BLaER1 treated with 17β-estradiol and CSF1 and Interleukin-3, amounts not matched to agents 10 nM and 100 nM (cell line): Measurements from ENCODE around the gene SLC12A7.

Experiments used
- H3K27ac ChIP-seq, 11 experiments: shearing (Covaris generic); formaldehyde crosslinking; 2 replicates each; pipeline ENCODE4 v1.8.1; 2022
- H3K27me3 ChIP-seq, 11 experiments: shearing (Covaris generic); formaldehyde crosslinking; 2 replicates each; pipeline ENCODE4 v1.8.1; 2022
- H3K36me3 ChIP-seq, 11 experiments: shearing (Covaris generic); formaldehyde crosslinking; 2 replicates each; pipeline ENCODE4 v1.8.1; 2022
- H3K4me1 ChIP-seq, 10 experiments: shearing (Covaris generic); formaldehyde crosslinking; 2 replicates each; pipeline ENCODE4 v1.8.1; 2022
- H3K4me2 ChIP-seq, 11 experiments: shearing (Covaris generic); formaldehyde crosslinking; 2 replicates each; pipeline ENCODE4 v1.8.1; 2022
- H3K4me3 ChIP-seq, 10 experiments: shearing (Covaris generic); formaldehyde crosslinking; 2 replicates each; pipeline ENCODE4 v1.8.1; 2022
- H3K9ac ChIP-seq, 11 experiments: shearing (Covaris generic); formaldehyde crosslinking; 2 replicates each; pipeline ENCODE4 v1.8.1; 2022
- H3K9me3 ChIP-seq, 11 experiments: shearing (Covaris generic); formaldehyde crosslinking; replicated peaks in 1 of 11; 2 replicates each; pipeline ENCODE4 v1.8.1; 2022
- H4K20me1 ChIP-seq, 11 experiments: shearing (Covaris generic); formaldehyde crosslinking; 2 replicates each; pipeline ENCODE4 v1.8.1; 2022
- Cebpa-rat ChIP-seq, 11 experiments: shearing (Covaris generic); IDR thresholded peaks; 2 replicates each; pipeline ENCODE4 v1.8.1; 2022

SLC12A7 gene

DNA sequence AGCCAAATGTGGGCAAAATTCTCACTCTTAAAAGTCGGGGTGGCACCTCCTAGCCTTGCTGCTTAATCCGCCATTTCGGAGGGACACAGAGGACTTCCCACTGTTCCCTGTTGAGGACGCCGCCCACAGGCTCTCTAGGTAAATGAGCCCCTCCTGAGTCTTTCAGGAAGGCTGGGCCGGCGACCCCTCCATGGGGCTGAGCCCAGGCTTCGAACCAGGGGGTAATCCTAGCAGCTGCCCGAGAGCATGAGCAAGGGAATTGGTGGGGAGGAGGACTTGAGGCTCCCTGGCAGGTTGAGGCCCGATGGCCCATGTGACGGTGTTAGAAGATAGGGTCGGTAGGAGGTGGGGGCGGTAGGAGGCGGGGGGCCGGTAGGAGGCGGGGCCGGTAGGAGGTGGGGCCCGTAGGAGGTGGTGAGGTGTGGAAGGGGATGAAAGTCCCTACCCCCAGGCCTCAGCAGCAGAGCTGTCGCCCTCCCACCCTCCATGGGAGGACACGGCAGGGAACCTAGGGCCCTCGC is 17.1 kb downstream of the SLC12A7 start:
- peaks cover 0 to 7% (median 5%) of the 10 kb centered on the region in 11 experiments; a peak in 15 of 22 replicates for H3K27me3 ChIP-seq
- no peak for TF ChIP-seq Cebpa-rat (IDR thresholded peaks at IDR 0.05)
- no peak overlapping the region for H3K4me3 ChIP-seq
- peaks cover 0 to 37% (median 11%) of the 10 kb centered on the region in 11 experiments; a peak in 8 of 22 replicates for H3K36me3 ChIP-seq
- H3K9ac ChIP-seq: no peak overlapping the region
- H3K9me3 ChIP-seq: no peaks in the 10 kb centered on the region
- H3K4me1 ChIP-seq: peaks cover 0 to 65% (median 31%) of the 10 kb centered on the region in 10 experiments; a peak in 15 of 20 replicates
- H4K20me1 ChIP-seq: peaks cover 10 to 79% (median 34%) of the 10 kb centered on the region in 11 experiments; a peak in 21 of 22 replicates
- no peak overlapping the region for H3K27ac ChIP-seq
- H3K4me2 ChIP-seq: peak overlapping the region in 2 of 11 experiments; percentile 51 to 54; a peak in 2 of 22 replicates

DNA sequence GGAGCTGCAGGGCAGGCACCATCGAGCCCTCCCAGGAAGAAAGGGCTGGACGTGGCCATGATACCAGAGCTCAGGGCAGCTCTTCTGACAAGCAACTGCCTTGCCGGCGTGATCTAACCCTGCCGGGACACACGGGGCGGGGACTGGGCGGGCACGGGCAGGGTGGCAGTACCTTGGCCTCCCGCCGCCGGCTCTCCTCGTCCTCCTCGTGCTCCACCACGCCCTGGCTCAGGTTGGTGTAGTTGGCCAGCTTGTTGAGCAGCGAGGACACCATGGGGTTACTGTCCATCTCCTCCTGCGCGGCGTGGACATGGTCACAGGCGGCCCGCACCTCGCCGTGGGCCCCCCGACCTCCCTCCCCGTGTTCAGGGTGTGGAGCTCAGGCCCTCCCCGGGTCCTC is 18.5 kb downstream of the SLC12A7 start:
- no peaks in the 10 kb centered on the region for H3K27me3 ChIP-seq
- peaks cover 0 to 50% (median 15%) of the 10 kb centered on the region in 11 experiments; a peak in 9 of 22 replicates for H3K36me3 ChIP-seq
- H3K4me3 ChIP-seq: no peak overlapping the region
- H3K9me3 ChIP-seq: no peaks in the 10 kb centered on the region
- no peak overlapping the region for H3K27ac ChIP-seq
- no peak for TF ChIP-seq Cebpa-rat (IDR thresholded peaks at IDR 0.05)
- peaks cover 0 to 68% (median 23%) of the 10 kb centered on the region in 11 experiments; a peak in 14 of 22 replicates for H4K20me1 ChIP-seq
- H3K9ac ChIP-seq: no peak overlapping the region
- H3K4me2 ChIP-seq: peak overlapping the region in 5 of 11 experiments; percentile 25 to 49 (median 44); a peak in 5 of 22 replicates
- H3K4me1 ChIP-seq: peaks cover 0 to 54% (median 26%) of the 10 kb centered on the region in 10 experiments; a peak in 15 of 20 replicates

DNA sequence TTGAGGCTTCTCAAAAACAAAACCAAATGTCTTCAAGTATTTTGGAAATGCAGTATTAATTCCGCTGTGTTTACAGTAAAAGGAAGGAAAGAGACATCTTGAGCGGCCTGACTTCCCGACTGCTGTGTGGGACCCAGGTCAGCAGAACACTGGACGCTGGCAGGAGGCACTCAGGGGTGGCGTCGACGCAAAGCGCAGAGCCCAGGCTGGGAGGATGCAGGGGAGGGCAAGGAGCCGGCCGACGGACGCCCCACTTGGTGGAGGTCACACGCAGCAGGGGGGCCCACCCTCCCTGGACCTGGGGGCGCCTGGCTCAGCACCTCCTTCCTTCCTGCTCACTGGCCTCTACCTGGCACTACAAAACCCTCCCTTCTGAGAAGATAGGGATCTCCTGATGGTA is 19.7 kb downstream of the SLC12A7 start:
- H4K20me1 ChIP-seq: peaks cover 0 to 61% (median 16%) of the 10 kb centered on the region in 11 experiments; a peak in 14 of 22 replicates
- H3K27me3 ChIP-seq: no peaks in the 10 kb centered on the region
- no peak overlapping the region for H3K4me2 ChIP-seq
- H3K36me3 ChIP-seq: peaks cover 0 to 60% (median 27%) of the 10 kb centered on the region in 11 experiments; a peak in 9 of 22 replicates
- H3K4me3 ChIP-seq: no peak overlapping the region
- H3K9ac ChIP-seq: no peak overlapping the region
- no peak for TF ChIP-seq Cebpa-rat (IDR thresholded peaks at IDR 0.05)
- H3K27ac ChIP-seq: no peak overlapping the region
- H3K4me1 ChIP-seq: peaks cover 0 to 47% (median 23%) of the 10 kb centered on the region in 10 experiments; a peak in 15 of 20 replicates
- no peaks in the 10 kb centered on the region for H3K9me3 ChIP-seq

DNA sequence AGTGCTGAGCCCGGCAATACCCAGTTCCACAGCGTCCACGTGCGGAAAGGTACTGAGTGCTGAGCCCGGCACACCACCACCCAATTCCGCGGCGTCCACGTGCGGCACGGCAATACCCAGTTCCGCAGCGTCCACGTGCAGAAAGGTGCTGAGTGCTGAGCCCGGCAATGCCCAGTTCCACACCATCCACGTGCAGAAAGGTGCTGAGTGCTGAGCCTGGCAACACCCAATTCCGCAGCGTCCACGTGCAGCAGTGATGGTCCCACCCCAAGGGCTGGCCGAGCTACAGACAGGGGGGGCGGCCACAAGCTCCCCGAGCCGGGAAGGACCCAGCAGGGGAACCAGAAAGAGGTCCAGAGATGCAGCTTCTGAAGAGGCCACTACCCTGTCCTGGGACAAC is 20.2 kb downstream of the SLC12A7 start:
- H3K9me3 ChIP-seq: no peaks in the 10 kb centered on the region
- H3K9ac ChIP-seq: no peak overlapping the region
- H4K20me1 ChIP-seq: peaks cover 0 to 57% (median 13%) of the 10 kb centered on the region in 11 experiments; a peak in 12 of 22 replicates
- H3K27me3 ChIP-seq: no peaks in the 10 kb centered on the region
- H3K4me1 ChIP-seq: peaks cover 0 to 44% (median 22%) of the 10 kb centered on the region in 10 experiments; a peak in 14 of 20 replicates
- no peak overlapping the region for H3K27ac ChIP-seq
- no peak overlapping the region for H3K4me2 ChIP-seq
- no peak overlapping the region for H3K4me3 ChIP-seq
- peaks cover 0 to 65% (median 32%) of the 10 kb centered on the region in 11 experiments; a peak in 9 of 22 replicates for H3K36me3 ChIP-seq
- no peak for TF ChIP-seq Cebpa-rat (IDR thresholded peaks at IDR 0.05)

DNA sequence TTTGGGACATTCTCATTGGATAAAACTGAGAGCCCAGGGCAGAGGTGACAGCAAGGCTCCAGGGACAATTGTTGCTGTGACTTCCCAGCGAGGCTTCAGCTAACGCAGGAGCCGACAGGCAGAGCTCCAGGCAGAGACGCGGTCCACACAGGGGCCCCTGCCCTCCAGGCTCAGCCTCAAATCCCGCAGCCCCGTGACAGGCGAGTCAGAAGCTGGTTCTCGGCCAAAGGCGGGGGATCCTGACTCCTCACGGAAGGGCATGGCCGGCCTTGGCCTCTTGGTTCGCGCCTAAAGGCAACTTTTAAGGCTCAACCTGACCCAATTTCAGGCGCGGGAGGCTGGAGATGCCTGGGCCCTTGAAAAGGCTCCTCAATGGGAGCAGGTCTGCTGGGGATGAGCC is 21.3 kb downstream of the SLC12A7 start:
- Histone ChIP-seq H3K4me2 (no peak overlapping the region), H4K20me1 (peaks cover 0 to 60% (median 10%) of the 10 kb centered on the region in 11 experiments; a peak in 12 of 22 replicates), H3K27me3 (no peaks in the 10 kb centered on the region), H3K9me3 (no peaks in the 10 kb centered on the region), H3K36me3 (peaks cover 0 to 76% (median 43%) of the 10 kb centered on the region in 11 experiments; a peak in 10 of 22 replicates), H3K9ac (0 out of 22 replicates have a peak overlapping the region, but pooled peaks of 1 of the 11 experiments have one; percentile 46), H3K4me1 (peaks cover 0 to 36% (median 20%) of the 10 kb centered on the region in 10 experiments; a peak in 14 of 20 replicates), H3K27ac (no peak overlapping the region), H3K4me3 (no peak overlapping the region)
- TF ChIP-seq Cebpa-rat (IDR thresholded peaks at IDR 0.05): no peak

DNA sequence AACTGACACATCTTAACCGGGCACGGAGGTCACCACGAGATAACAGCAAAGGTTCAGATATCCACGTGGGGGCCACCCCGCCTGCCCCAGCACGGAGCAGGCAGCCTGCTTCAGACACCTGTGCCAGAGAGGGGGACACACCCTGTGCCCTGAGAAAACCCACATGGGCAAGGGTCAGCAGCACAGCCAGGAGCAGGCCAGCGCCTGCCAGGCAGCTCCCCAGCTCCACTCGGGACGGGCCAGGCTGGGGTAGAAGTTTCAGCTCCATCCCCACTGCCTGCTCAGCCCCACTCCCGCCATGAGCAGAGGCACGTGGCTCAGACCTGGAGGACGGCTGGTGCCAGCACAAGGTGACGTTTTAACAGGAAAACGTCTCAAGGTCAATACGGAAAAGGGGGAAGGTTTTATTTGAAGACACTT is 22.2 kb downstream of the SLC12A7 start:
- peaks cover 0 to 29% (median 14%) of the 10 kb centered on the region in 10 experiments; a peak in 14 of 20 replicates for H3K4me1 ChIP-seq
- H3K27me3 ChIP-seq: no peaks in the 10 kb centered on the region
- H3K9me3 ChIP-seq: no peaks in the 10 kb centered on the region
- H3K9ac ChIP-seq: no peak overlapping the region
- H3K27ac ChIP-seq: no peak overlapping the region
- H3K36me3 ChIP-seq: peaks cover 0 to 85% (median 45%) of the 10 kb centered on the region in 11 experiments; a peak in 10 of 22 replicates
- H3K4me3 ChIP-seq: no peak overlapping the region
- no peak overlapping the region for H3K4me2 ChIP-seq
- peaks cover 0 to 53% (median 4%) of the 10 kb centered on the region in 11 experiments; a peak in 9 of 22 replicates for H4K20me1 ChIP-seq
- TF ChIP-seq Cebpa-rat (IDR thresholded peaks at IDR 0.05): no peak

DNA sequence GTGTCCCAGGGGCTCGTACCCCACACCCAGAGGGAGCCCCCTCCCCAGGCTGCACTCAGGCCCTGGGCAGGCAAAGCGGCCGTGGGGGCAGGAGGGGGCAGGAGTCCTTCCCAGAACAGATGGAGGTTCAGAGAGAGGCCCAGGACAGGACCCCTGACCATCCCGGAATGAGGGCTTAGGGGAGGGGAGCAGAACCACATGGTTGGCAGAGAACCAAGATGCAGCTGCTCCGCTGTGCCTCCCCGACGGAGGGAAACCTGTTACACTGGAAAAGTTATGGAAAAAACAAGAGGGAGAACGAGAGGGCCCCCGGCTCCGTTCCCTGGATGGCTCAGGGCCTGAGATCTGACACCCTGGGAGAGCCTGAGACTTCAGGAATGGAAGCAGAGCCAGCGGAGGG is 22.7 kb downstream of the SLC12A7 start:
- no peak overlapping the region for H3K4me2 ChIP-seq
- H3K36me3 ChIP-seq: peaks cover 0 to 90% (median 49%) of the 10 kb centered on the region in 11 experiments; a peak in 10 of 22 replicates
- H3K9ac ChIP-seq: no peak overlapping the region
- no peak for TF ChIP-seq Cebpa-rat (IDR thresholded peaks at IDR 0.05)
- H3K27me3 ChIP-seq: no peaks in the 10 kb centered on the region
- H3K4me3 ChIP-seq: no peak overlapping the region
- H3K9me3 ChIP-seq: no peaks in the 10 kb centered on the region
- peaks cover 0 to 28% (median 12%) of the 10 kb centered on the region in 10 experiments; a peak in 14 of 20 replicates for H3K4me1 ChIP-seq
- peaks cover 0 to 48% (median 4%) of the 10 kb centered on the region in 11 experiments; a peak in 8 of 22 replicates for H4K20me1 ChIP-seq
- no peak overlapping the region for H3K27ac ChIP-seq

DNA sequence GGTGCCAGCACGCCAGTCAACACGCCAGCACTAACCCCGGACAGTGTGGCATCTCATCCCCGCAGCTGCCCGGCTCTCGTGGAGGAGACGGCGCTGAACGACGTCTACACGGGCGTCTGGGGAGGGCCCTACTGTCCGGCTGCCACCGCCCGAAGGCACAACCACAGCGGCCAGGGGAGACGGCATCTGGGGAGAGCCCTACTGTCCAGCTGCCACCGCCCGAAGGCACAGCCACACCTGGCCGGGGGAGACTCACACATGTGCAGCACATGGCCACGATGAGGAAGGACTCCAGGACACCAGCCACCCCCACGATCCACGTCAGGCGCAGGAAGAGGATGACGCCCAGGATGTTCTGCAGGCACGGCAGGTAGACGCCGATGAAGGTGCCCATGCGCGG is 23.1 kb downstream of the SLC12A7 start:
- H4K20me1 ChIP-seq: peaks cover 0 to 44% (median 4%) of the 10 kb centered on the region in 11 experiments; a peak in 8 of 22 replicates
- H3K4me3 ChIP-seq: no peak overlapping the region
- no peak overlapping the region for H3K27ac ChIP-seq
- H3K27me3 ChIP-seq: no peaks in the 10 kb centered on the region
- no peak overlapping the region for H3K4me2 ChIP-seq
- peaks cover 2 to 24% (median 9%) of the 10 kb centered on the region in 10 experiments; a peak in 16 of 20 replicates for H3K4me1 ChIP-seq
- no peak for TF ChIP-seq Cebpa-rat (IDR thresholded peaks at IDR 0.05)
- no peak overlapping the region for H3K9ac ChIP-seq
- no peaks in the 10 kb centered on the region; a peak in 1 of 22 replicates for H3K9me3 ChIP-seq
- H3K36me3 ChIP-seq: peaks cover 0 to 92% (median 54%) of the 10 kb centered on the region in 11 experiments; a peak in 10 of 22 replicates

DNA sequence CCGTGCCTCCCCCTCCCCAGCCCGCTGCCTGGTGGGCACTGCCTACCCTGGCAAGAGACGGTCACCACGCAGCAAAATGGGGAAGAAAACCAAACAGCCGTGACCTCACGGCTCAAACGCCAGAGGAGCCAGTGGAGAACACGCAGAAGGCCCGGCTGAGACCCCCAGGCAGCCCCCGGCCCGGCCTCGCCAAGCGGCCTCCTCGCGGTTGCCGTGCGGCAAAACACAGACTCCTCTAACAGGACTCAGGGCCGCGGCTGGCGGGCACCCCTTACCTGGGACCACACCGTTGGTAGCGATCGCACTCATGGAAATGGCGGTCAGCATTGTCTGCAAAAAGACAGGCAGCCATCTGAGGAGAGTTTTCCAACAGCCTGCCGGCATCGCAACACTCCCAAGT is 23.8 kb downstream of the SLC12A7 start:
- H3K36me3 ChIP-seq: peaks cover 0 to 94% (median 57%) of the 10 kb centered on the region in 11 experiments; a peak in 10 of 22 replicates
- peaks cover 3 to 17% (median 7%) of the 10 kb centered on the region in 10 experiments; a peak in 16 of 20 replicates for H3K4me1 ChIP-seq
- H3K27ac ChIP-seq: no peak overlapping the region
- H3K27me3 ChIP-seq: no peaks in the 10 kb centered on the region
- no peak overlapping the region for H3K4me2 ChIP-seq
- no peak overlapping the region for H3K4me3 ChIP-seq
- no peaks in the 10 kb centered on the region; a peak in 1 of 22 replicates for H3K9me3 ChIP-seq
- no peak overlapping the region for H3K9ac ChIP-seq
- peaks cover 0 to 40% (median 2%) of the 10 kb centered on the region in 11 experiments; a peak in 6 of 22 replicates for H4K20me1 ChIP-seq
- no peak for TF ChIP-seq Cebpa-rat (IDR thresholded peaks at IDR 0.05)
